CD4-positive, alpha-beta memory T cell (primary cell): Measurements from ENCODE around the gene TRIM46. TPM values are rescaled to one million over a fixed set of nuclear protein-coding genes. Genes with fewer than 3 reads are reported as not detected.
"Not testable (repeated sequence)": the region's sequence is repeated elsewhere in the genome, so short reads cannot be mapped to it uniquely, and the experiment has no call there.

Experiments used
- CTCF ChIA-PET: fragments of 350-600 bp; sonication (Branson Sonifier 250); formaldehyde crosslinking; loops from one replicate; lab custom pipeline; 2021; ENCODE audit warnings: inconsistent platforms; ENCODE audit not compliant: partially characterized antibody; lab: Charles Lee
- POLR2A ChIA-PET: fragments of 350-600 bp; sonication (Branson Sonifier 250); formaldehyde crosslinking; loops from one replicate; lab custom pipeline; 2021; ENCODE audit not compliant: partially characterized antibody; lab: Charles Lee
- DNase-seq, 5 donors: peaks; one replicate each; pipeline versions ENCODE4 v3.0.0 to v3.0.0-alpha.2; 2020 to 2022; ENCODE audit warnings: mixed read lengths in 1 of 5
- H3K27ac ChIP-seq: one replicate; pipeline ENCODE4 v1.7.0; 2013; ENCODE audit warnings: low read depth, low read length
- H3K27me3 ChIP-seq: 2 replicates; pipeline ENCODE4 v1.7.0; 2013; ENCODE audit warnings: mild to moderate bottlenecking, low read length, moderate library complexity; ENCODE audit not compliant: insufficient read depth
- H3K36me3 ChIP-seq: 2 replicates; pipeline ENCODE4 v1.7.0; 2013; ENCODE audit warnings: mild to moderate bottlenecking, low read length, moderate library complexity; ENCODE audit not compliant: insufficient read depth
- H3K4me1 ChIP-seq: 2 replicates; pipeline ENCODE4 v1.7.0; 2013; ENCODE audit warnings: mild to moderate bottlenecking, low read length, moderate library complexity; ENCODE audit not compliant: insufficient read depth
- H3K4me3 ChIP-seq, 2 donors: one replicate each; pipeline ENCODE4 v1.7.0; 2013; ENCODE audit warnings: low read length in 2 of 2, mild to moderate bottlenecking in 1 of 2
- H3K9me3 ChIP-seq, 2 donors: one replicate each; pipeline ENCODE4 v1.7.0; 2013; ENCODE audit warnings: low read length in 2 of 2, control low read depth in 1 of 2; ENCODE audit not compliant: control insufficient read depth in 1 of 2
- H3K27ac Mint-ChIP-seq, 7 donors: one replicate each; pipeline ENCODE4 v1.8.0; 2020 to 2021; ENCODE audit warnings: mixed read lengths in 7 of 7, mild to moderate bottlenecking in 6 of 7, inconsistent platforms in 3 of 7, moderate library complexity in 3 of 7
- H3K27me3 Mint-ChIP-seq, 2 donors: one replicate each; pipeline ENCODE4 v1.8.0; 2020 to 2021; ENCODE audit warnings: mixed read lengths in 2 of 2
- H3K36me3 Mint-ChIP-seq, 2 donors: one replicate each; pipeline ENCODE4 v1.8.0; 2020 to 2021; ENCODE audit warnings: mixed read lengths in 2 of 2, inconsistent platforms in 1 of 2, mild to moderate bottlenecking in 1 of 2
- H3K4me1 Mint-ChIP-seq, 4 donors: one replicate each; pipeline ENCODE4 v1.8.0; 2020 to 2021; ENCODE audit warnings: mixed read lengths in 4 of 4, mild to moderate bottlenecking in 1 of 4
- H3K4me3 Mint-ChIP-seq, 8 donors: one replicate each; pipeline ENCODE4 v1.8.0; 2020 to 2021; ENCODE audit warnings: mixed read lengths in 8 of 8, mild to moderate bottlenecking in 7 of 8, moderate library complexity in 6 of 8, inconsistent platforms in 3 of 8
- H3K9me3 Mint-ChIP-seq, 8 donors: one replicate each; pipeline ENCODE4 v1.8.0; 2020 to 2021; ENCODE audit warnings: mixed read lengths in 8 of 8, mild to moderate bottlenecking in 5 of 8, inconsistent platforms in 3 of 8, moderate library complexity in 1 of 8
- intact Hi-C: fragments of 100-400 bp; cut with micrococcal nuclease; formaldehyde crosslinking; loops from one replicate; pipeline ENCODE4 v1.15.1; 2023
- polyA plus RNA-seq, 2 donors: library from polyadenylated mRNA; unstranded; fragments of 300-500 nt; fragmentation: Illumina TruSeq; gene quantifications; one replicate each; pipeline ENCODE4 v1.2.3, GENCODE V29; 2021
- total RNA-seq, 2 experiments: library from RNA; stranded (reverse); gene quantifications; one replicate each; pipeline ENCODE4 v1.2.3, GENCODE V29; 2021

The TRIM46 gene
- total and polyA plus RNA-seq, 4 experiments from 2014 or later: 1.6 to 8.5 (median 6.0) TPM

- Histone ChIP-seq H3K36me3 (no peaks in the 10 kb centered on the region), H3K9me3 (no peaks in the 10 kb centered on the region), H3K27me3 (no peaks in the 10 kb centered on the region), H3K4me3 (no peak overlapping the region), H3K27ac (no peak overlapping the region), H3K4me1 (peaks cover 21% of the 10 kb centered on the region)
- no peaks in the 10 kb centered on the region for H3K27me3 Mint-ChIP-seq
- H3K27ac Mint-ChIP-seq: peak overlapping the region; percentile 40 to 85 (median 72)
- ChIA-PET POLR2A (interaction anchor here (0.7 to 2.7 kb wide), 4 partner anchors 9 to 30 kb away, joined by 3 to 9 read pairs (median 4); no protein-coding TSS in a partner anchor), CTCF (interaction anchor here (1.1 to 2.1 kb wide), 3 partner anchors 10 to 46 kb away, joined by 3 to 6 read pairs (median 4); partner anchors contain the start of gene KRTCAP2)
- intact Hi-C loops: no loop called here
- DNase-seq: no peak
- H3K4me3 Mint-ChIP-seq: peak overlapping the region in 3 of 8 donors; percentile 14 to 30 (median 21)
- H3K4me1 Mint-ChIP-seq: peaks cover 16 to 35% (median 26%) of the 10 kb centered on the region in 4 donors
- no peaks in the 10 kb centered on the region for H3K9me3 Mint-ChIP-seq
- peaks cover 9 to 11% of the 10 kb centered on the region in 2 donors for H3K36me3 Mint-ChIP-seq
Measured at GRCh38 chr1:155218854-155219591, 45.4 kb downstream of the TRIM46 start.

GRCh38 chr1:155219592-155220031, 46.0 kb downstream of the TRIM46 start:
- CTCF ChIA-PET: interaction anchor here (1.8 to 2.1 kb wide), 2 partner anchors 10 to 26 kb away, joined by 3 to 6 read pairs; no protein-coding TSS in a partner anchor
- intact Hi-C loops: no loop called here
- POLR2A ChIA-PET: interaction anchor here (0.7 to 2.7 kb wide), 4 partner anchors 10 to 29 kb away, joined by 3 to 9 read pairs (median 4); no protein-coding TSS in a partner anchor
- Mint-ChIP-seq H3K9me3 (no peaks in the 10 kb centered on the region), H3K27ac (peak overlapping the region in 6 of 7 donors; percentile 40 to 85 (median 78)), H3K27me3 (no peaks in the 10 kb centered on the region), H3K4me3 (peak overlapping the region in 1 of 8 donors; percentile 20), H3K4me1 (peaks cover 16 to 35% (median 27%) of the 10 kb centered on the region in 4 donors), H3K36me3 (peaks cover 9 to 11% of the 10 kb centered on the region in 2 donors)
- H3K27me3 ChIP-seq: no peaks in the 10 kb centered on the region
- peak in 1 of 5 donors; percentile 23 for DNase-seq
- no peak overlapping the region for H3K4me3 ChIP-seq
- peaks cover 21% of the 10 kb centered on the region for H3K4me1 ChIP-seq
- H3K9me3 ChIP-seq: no peaks in the 10 kb centered on the region
- no peak overlapping the region for H3K27ac ChIP-seq
- H3K36me3 ChIP-seq: no peaks in the 10 kb centered on the region

GRCh38 chr1:155220211-155220965, 46.7 kb downstream of the TRIM46 start:
- H3K4me3 Mint-ChIP-seq, DNase-seq, H3K4me3 ChIP-seq, H3K27me3 Mint-ChIP-seq, H3K27me3 ChIP-seq, H3K27ac ChIP-seq, H3K36me3 Mint-ChIP-seq, H3K9me3 Mint-ChIP-seq, H3K9me3 ChIP-seq, intact Hi-C loops, H3K36me3 ChIP-seq: not testable (repeated sequence)
- Mint-ChIP-seq H3K27ac (peak overlapping the region; percentile 24 to 92 (median 48)), H3K4me1 (peaks cover 10 to 28% (median 20%) of the 10 kb centered on the region in 4 donors)
- ChIA-PET CTCF (interaction anchor here (1.2 kb wide), 2 partner anchors 27 to 31 kb away, joined by 3 to 4 read pairs; no protein-coding TSS in a partner anchor), POLR2A (interaction anchor here (2.7 kb wide), 1 partner anchor 11 kb away, joined by 9 read pairs; no protein-coding TSS in a partner anchor)
- H3K4me1 ChIP-seq: peaks cover 17% of the 10 kb centered on the region

GRCh38 chr1:155223047-155223446, 49.4 kb downstream of the TRIM46 start:
- Histone ChIP-seq H3K4me3 (no peak overlapping the region), H3K36me3 (no peaks in the 10 kb centered on the region), H3K9me3 (no peaks in the 10 kb centered on the region), H3K27ac (no peak overlapping the region), H3K4me1 (peaks cover 31% of the 10 kb centered on the region), H3K27me3 (no peaks in the 10 kb centered on the region)
- CTCF ChIA-PET: interaction anchor here (7.4 kb wide), 1 partner anchor 15 kb away, joined by 106 read pairs; the partner anchor contains the start of genes MTX1 and THBS3
- Mint-ChIP-seq H3K27me3 (no peaks in the 10 kb centered on the region), H3K36me3 (peaks cover 0 to 11% of the 10 kb centered on the region in 2 donors), H3K4me3 (no peak overlapping the region), H3K9me3 (no peaks in the 10 kb centered on the region), H3K4me1 (peaks cover 20 to 52% (median 38%) of the 10 kb centered on the region in 4 donors), H3K27ac (peak overlapping the region in 2 of 7 donors; percentile 8 to 48)
- POLR2A ChIA-PET: interaction anchor here (1.1 to 1.8 kb wide), 2 partner anchors 16 to 49 kb away, joined by 3 to 7 read pairs; no protein-coding TSS in a partner anchor
- intact Hi-C loops: no loop called here
- no peak for DNase-seq

GRCh38 chr1:155225404-155225759, 51.7 kb downstream of the TRIM46 start:
- intact Hi-C loops: not testable (repeated sequence)

GRCh38 chr1:155226188-155226909, 52.7 kb downstream of the TRIM46 start:
- CTCF ChIA-PET: interaction anchor here (0.7 to 7.4 kb wide), 16 partner anchors 11 to 135 kb away, joined by 3 to 106 read pairs (median 5); partner anchors contain the start of genes KRTCAP2, MTX1 and THBS3
- H3K27me3 Mint-ChIP-seq: no peaks in the 10 kb centered on the region
- H3K27me3 ChIP-seq: no peaks in the 10 kb centered on the region
- POLR2A ChIA-PET: interaction anchor here (1.1 to 3.8 kb wide), 13 partner anchors 15 to 141 kb away, joined by 3 to 89 read pairs (median 7); partner anchors contain the start of genes CLK2, KRTCAP2, MTX1 and THBS3
- peaks cover 0 to 9% of the 10 kb centered on the region in 2 donors for H3K36me3 Mint-ChIP-seq
- H3K4me3 Mint-ChIP-seq: peak overlapping the region; percentile 78 to 93 (median 88)
- no peaks in the 10 kb centered on the region for H3K9me3 ChIP-seq
- peaks cover 19% of the 10 kb centered on the region for H3K4me1 ChIP-seq
- peak overlapping the region; percentile 69 for H3K27ac ChIP-seq
- peaks cover 14 to 34% (median 25%) of the 10 kb centered on the region in 4 donors for H3K4me1 Mint-ChIP-seq
- DNase-seq: peak; percentile 80 to 90 (median 83)
- no peaks in the 10 kb centered on the region for H3K36me3 ChIP-seq
- peak overlapping the region; percentile 77 to 97 (median 93) for H3K27ac Mint-ChIP-seq
- H3K4me3 ChIP-seq: peak overlapping the region; percentile 80 to 86
- intact Hi-C loops: loop anchor here (1.0 kb wide), 3 partner anchors 19 to 135 kb away; partner anchors contain the start of gene THBS3
- H3K9me3 Mint-ChIP-seq: no peaks in the 10 kb centered on the region

More at GRCh38 chr1:155225404-155225759, 51.7 kb downstream of the TRIM46 start:
- not testable (repeated sequence) for H3K4me3 Mint-ChIP-seq, H3K9me3 Mint-ChIP-seq, DNase-seq, H3K27me3 ChIP-seq, H3K36me3 Mint-ChIP-seq, H3K4me3 ChIP-seq, H3K27ac ChIP-seq, H3K36me3 ChIP-seq, H3K9me3 ChIP-seq, H3K27me3 Mint-ChIP-seq
- H3K4me1 ChIP-seq: peaks cover 19% of the 10 kb centered on the region
- H3K27ac Mint-ChIP-seq: peak overlapping the region in 5 of 7 donors; percentile 48 to 79 (median 59)
- peaks cover 12 to 37% (median 27%) of the 10 kb centered on the region in 4 donors for H3K4me1 Mint-ChIP-seq
- POLR2A ChIA-PET: interaction anchor here (1.0 to 3.8 kb wide), 5 partner anchors 16 to 51 kb away, joined by 3 to 89 read pairs (median 3); partner anchors contain the start of genes MTX1 and THBS3
- CTCF ChIA-PET: interaction anchor here (1.3 to 7.4 kb wide), 7 partner anchors 18 to 134 kb away, joined by 3 to 106 read pairs (median 11); partner anchors contain the start of genes MTX1 and THBS3
